HepG2 (cell line): ENCODE data around the gene GPRC5D. TPM values are rescaled to one million over a fixed set of nuclear protein-coding genes. Genes with fewer than 3 reads are reported as not detected.

Experiments
- ATAC-seq: fragments of 200-7000 bp; cut with Tn5 transposase; 3 replicates; pipeline ENCODE4 v1.9.1; 2020; ENCODE audit warnings: mild to moderate bottlenecking, moderate library complexity
- BruUV-seq: library from RNA; stranded (reverse); fragments of 400-500 nt; replicated peaks from 2 replicates; lab custom pipeline; 2021; lab: Mats Ljungman, UMichigan
- CTCF ChIA-PET: fragments of 300-600 bp; formaldehyde crosslinking; extraction: SDS; loops from one replicate; lab custom pipeline; 2021; ENCODE audit warnings: low total read pairs, inconsistent platforms, low intra/inter-chr PET ratio; lab: Yijun Ruan, JAX
- POLR2A ChIA-PET: fragments of 350-600 bp; sonication (Branson Sonifier 250); formaldehyde crosslinking; loops from one replicate; lab custom pipeline; 2020; ENCODE audit warnings: antibody characterized with exemption, inconsistent platforms; lab: Yijun Ruan, JAX
- DNase-seq: peaks from one replicate; pipeline ENCODE4 v3.0.0-alpha.2; 2015; ENCODE audit warnings: low spot score
- FAIRE-seq: peaks from 3 replicates; lab custom pipeline; 2011; peaks lifted over from hg19 to GRCh38; lab: Jason Lieb, UNC
- H2AFZ ChIP-seq: one replicate; pipeline ENCODE4 v1.6.1; 2011; ENCODE audit warnings: low read length, inconsistent platforms
- H3K27ac ChIP-seq: fragments of 300-600 bp; 3 replicates; pipeline ENCODE4 v1.8.0; 2011; ENCODE audit warnings: mixed run types, mild to moderate bottlenecking, mixed read lengths, low read length, inconsistent platforms; ENCODE audit not compliant: insufficient read depth; ENCODE audit errors: extremely low read length
- H3K27me3 ChIP-seq, 2 experiments: fragments of 200-600 bp in 1 of 2; 2 replicates in 1 of 2; 3 replicates in 1 of 2; pipeline versions ENCODE4 v1.6.0 to v1.8.0; 2011; ENCODE audit warnings: low read length in 2 of 2, mild to moderate bottlenecking in 2 of 2, moderate library complexity in 2 of 2, inconsistent platforms in 1 of 2; ENCODE audit not compliant: insufficient read depth in 2 of 2, control insufficient read depth in 1 of 2
- H3K36me3 ChIP-seq, 2 experiments: fragments of 200-600 bp in 1 of 2; replicated peaks in 1 of 2; 2 replicates in 1 of 2; 3 replicates in 1 of 2; pipeline versions ENCODE4 v1.5.1 to v1.8.0; 2011; ENCODE audit warnings: low read length in 2 of 2, inconsistent platforms in 1 of 2; ENCODE audit not compliant: insufficient read depth in 2 of 2, control insufficient read depth in 1 of 2
- H3K4me1 ChIP-seq: 2 replicates; pipeline ENCODE4 v1.5.1; 2012; ENCODE audit warnings: low read length, inconsistent platforms; ENCODE audit not compliant: insufficient read depth
- H3K4me2 ChIP-seq: 2 replicates; pipeline ENCODE4 v1.6.0; 2011; ENCODE audit warnings: low read depth, low read length, inconsistent platforms
- H3K4me3 ChIP-seq, 3 experiments: fragments of 200-600 bp in 1 of 3; sonication (generic), shearing (Covaris generic) in 1 of 3; replicated peaks in 1 of 3; 2 replicates each; pipeline ENCODE4 v1.5.1; 2011 to 2016; ENCODE audit warnings: low read length in 3 of 3, inconsistent platforms in 2 of 3, low read depth in 2 of 3, mild to moderate bottlenecking in 2 of 3, control low read depth in 1 of 3, mixed read lengths in 1 of 3; ENCODE audit not compliant: insufficient read depth in 1 of 3
- H3K79me2 ChIP-seq: one replicate; pipeline ENCODE4 v1.6.1; 2011; ENCODE audit warnings: low read length, inconsistent platforms; ENCODE audit not compliant: insufficient read depth
- H3K9ac ChIP-seq: 2 replicates; pipeline ENCODE4 v1.6.0; 2011; ENCODE audit warnings: mild to moderate bottlenecking, low read depth, low read length, inconsistent platforms; ENCODE audit not compliant: insufficient read depth
- H3K9me3 ChIP-seq: 2 replicates; pipeline ENCODE4 v1.5.1; 2012; ENCODE audit warnings: mild to moderate bottlenecking, low read length
- H4K20me1 ChIP-seq: 2 replicates; pipeline ENCODE4 v1.6.0; 2011; ENCODE audit warnings: inconsistent platforms, mild to moderate bottlenecking, low read length, moderate library complexity; ENCODE audit not compliant: insufficient read depth
- ELF4 ChIP-seq: sonication (generic); formaldehyde crosslinking; IDR thresholded peaks from 2 replicates; pipeline ENCODE4 v1.5.0; 2020; ENCODE audit warnings: missing genetic modification reagents, mild to moderate bottlenecking, moderate library complexity, borderline replicate concordance
- GZF1 ChIP-seq: sonication (generic); formaldehyde crosslinking; IDR thresholded peaks from 2 replicates; pipeline ENCODE4 v1.5.1; 2020; ENCODE audit warnings: mild to moderate bottlenecking, missing genetic modification reagents
- HNRNPLL ChIP-seq: fragments of 200-400 bp; formaldehyde crosslinking; IDR thresholded peaks from 2 replicates; pipeline ENCODE4 v1.6.1; 2017; ENCODE audit warnings: mild to moderate bottlenecking, low read depth, low read length; ENCODE audit not compliant: poor library complexity, severe bottlenecking
- KDM6A ChIP-seq: IDR thresholded peaks from 2 replicates; pipeline ENCODE4 v1.6.1; 2016; ENCODE audit warnings: low read depth
- MEIS1 ChIP-seq: sonication (generic); formaldehyde crosslinking; IDR thresholded peaks from 2 replicates; pipeline ENCODE4 v1.9.0; 2021; ENCODE audit warnings: mild to moderate bottlenecking, missing genetic modification reagents, moderate library complexity, borderline replicate concordance
- MIXL1 ChIP-seq: IDR thresholded peaks from 2 replicates; pipeline ENCODE4 v1.6.1; 2016
- MXI1 ChIP-seq: IDR thresholded peaks from 3 replicates; pipeline ENCODE4 v1.6.1; 2012; ENCODE audit warnings: low read depth, low read length, inconsistent platforms, borderline replicate concordance
- REXO4 ChIP-seq: sonication (generic); formaldehyde crosslinking; IDR thresholded peaks from 2 replicates; pipeline ENCODE4 v1.8.0; 2022; ENCODE audit warnings: missing genetic modification reagents, mild to moderate bottlenecking, borderline replicate concordance
- TCF7 ChIP-seq: sonication (generic); IDR thresholded peaks from 2 replicates; pipeline ENCODE4 v1.6.1; 2016; ENCODE audit warnings: antibody characterized with exemption, low read depth
- ZNF138 ChIP-seq: sonication (generic); formaldehyde crosslinking; IDR thresholded peaks from 2 replicates; pipeline ENCODE4 v1.5.0; 2020; ENCODE audit warnings: mild to moderate bottlenecking, low read depth, missing genetic modification reagents
- ZNF18 ChIP-seq: sonication (generic); formaldehyde crosslinking; IDR thresholded peaks from 2 replicates; pipeline ENCODE4 v1.8.0; 2022; ENCODE audit warnings: mild to moderate bottlenecking, missing genetic modification reagents; ENCODE audit not compliant: insufficient replicate concordance
- ZNF225 ChIP-seq: sonication (generic); formaldehyde crosslinking; IDR thresholded peaks from 2 replicates; pipeline ENCODE4 v1.4.0; 2020; ENCODE audit warnings: mild to moderate bottlenecking, missing genetic modification reagents
- WGBS: methylation state at CpG from one replicate; pipeline ENCODE4 v1.1.6; 2017; ENCODE audit warnings: low lambda C conversion rate; 5-methylcytosine and 5-hydroxymethylcytosine counted together
- in situ Hi-C: cut with HindIII; loops from 2 replicates; pipeline ENCODE4 v1.10.0; 2017; ENCODE audit warnings: low pct_unique_long_range_greater_than_20kb; ENCODE audit not compliant: extremely low pct_ligation_motif_present
- intact Hi-C: fragments of 100-400 bp; cut with micrococcal nuclease; formaldehyde crosslinking; loops from one replicate; pipeline ENCODE4 v1.10.0; 2022; ENCODE audit not compliant: unreplicated experiment
- polyA plus RNA-seq, 8 experiments: library from polyadenylated mRNA; depleted of rRNA in 3 of 8; stranded (reverse) in 7 of 8; unstranded in 1 of 8; fragments of >200 nt; fragmentation: Illumina TruSeq in 4 of 8; extraction: Trizol in 4 of 8; gene quantifications; 2 replicates each; pipeline versions ENCODE4 v1.2.1 to v1.2.3, GENCODE V29; 2011 to 2016; ENCODE audit warnings: low read depth in 4 of 8, missing spikeins in 1 of 8, mixed read lengths in 1 of 8; ENCODE audit not compliant: insufficient read depth in 1 of 8
- total RNA-seq, 5 experiments: library from RNA; depleted of rRNA; stranded (reverse); fragments of >200 nt; fragmentation: Illumina TruSeq; extraction: Trizol; gene quantifications; 2 replicates each; pipeline ENCODE4 v1.2.3, GENCODE V29; 2016; ENCODE audit warnings: low read depth in 1 of 5
- TF ChIP-seq, protein P1 (sequence below): sonication (generic); formaldehyde crosslinking; IDR thresholded peaks from 2 replicates; pipeline ENCODE4 v1.5.0; 2020; ENCODE audit warnings: missing genetic modification reagents
- TF ChIP-seq, protein P2 (sequence below): sonication (generic); IDR thresholded peaks from 2 replicates; pipeline ENCODE4 v1.6.1; 2016; ENCODE audit warnings: low read depth, borderline replicate concordance
- TF ChIP-seq, protein P3 (sequence below): sonication (generic); formaldehyde crosslinking; IDR thresholded peaks from 2 replicates; pipeline ENCODE4 v1.4.0; 2020; ENCODE audit warnings: missing genetic modification reagents, borderline replicate concordance

The GPRC5D gene
- total and polyA plus RNA-seq, 2 of the 13 experiments (the other 11 are each of a cell fraction or from before 2014, with no cell fraction given), result not detected

DNA sequence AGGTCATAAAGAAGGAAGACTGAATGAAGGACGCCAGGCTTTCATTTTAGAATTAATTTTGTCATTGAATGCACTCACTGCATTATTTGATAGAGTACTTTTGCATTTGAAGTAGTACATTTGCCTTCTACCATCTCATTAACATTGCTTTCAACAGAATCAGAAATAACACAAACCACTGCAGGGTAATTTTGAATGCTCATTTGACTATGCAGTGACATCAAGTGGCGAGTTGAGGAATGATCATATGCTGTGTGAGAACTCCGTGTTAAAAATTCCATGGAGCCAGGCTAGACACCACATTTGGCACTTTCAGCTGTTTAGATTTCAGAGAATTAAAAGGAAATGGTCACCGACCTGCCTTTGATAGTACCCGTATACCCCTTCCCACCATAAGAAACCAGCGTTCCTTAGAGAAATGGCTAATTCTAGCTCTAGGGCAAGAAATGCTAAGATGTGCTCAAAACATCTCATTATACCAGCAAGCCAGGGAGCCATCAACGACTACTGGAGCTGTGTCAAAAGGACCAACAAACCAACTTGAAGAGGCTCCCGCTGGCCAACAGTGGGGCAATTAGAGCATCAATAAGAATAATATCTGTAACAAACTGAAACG lies 31.6 kb upstream of the GPRC5D start (continued):
- TF ChIP-seq GZF1 (CRISPR knock-in tag), result no peak
- no peak for TF ChIP-seq MIXL1 (CRISPR knock-in tag)
- TF ChIP-seq ELF4 (CRISPR knock-in tag), result no peak
- TF ChIP-seq, protein P1, sequence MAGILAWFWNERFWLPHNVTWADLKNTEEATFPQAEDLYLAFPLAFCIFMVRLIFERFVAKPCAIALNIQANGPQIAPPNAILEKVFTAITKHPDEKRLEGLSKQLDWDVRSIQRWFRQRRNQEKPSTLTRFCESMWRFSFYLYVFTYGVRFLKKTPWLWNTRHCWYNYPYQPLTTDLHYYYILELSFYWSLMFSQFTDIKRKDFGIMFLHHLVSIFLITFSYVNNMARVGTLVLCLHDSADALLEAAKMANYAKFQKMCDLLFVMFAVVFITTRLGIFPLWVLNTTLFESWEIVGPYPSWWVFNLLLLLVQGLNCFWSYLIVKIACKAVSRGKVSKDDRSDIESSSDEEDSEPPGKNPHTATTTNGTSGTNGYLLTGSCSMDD (CRISPR knock-in tag), result no peak
- TF ChIP-seq MEIS1 (CRISPR knock-in tag), result no peak
- TF ChIP-seq ZNF138 (CRISPR knock-in tag), result no peak
- TF ChIP-seq ZNF225 (CRISPR knock-in tag), result no peak
- no peak for TF ChIP-seq HNRNPLL
- TF ChIP-seq ZNF18 (CRISPR knock-in tag), result no peak

- POLR2A ChIA-PET, result no interaction called here
- whole genome bisulfite sequencing, result 97% methylated on average over 2 of the region's 2 CpGs
- Histone ChIP-seq H3K4me1 (no peaks in the 10 kb centered on the region), H4K20me1 (no peaks in the 10 kb centered on the region), H3K4me3 (no peak overlapping the region), H3K4me2 (no peak overlapping the region), H3K36me3 (peaks cover 17 to 71% of the 10 kb centered on the region in 2 experiments), H3K79me2 (no peaks in the 10 kb centered on the region), H3K9me3 (no peaks in the 10 kb centered on the region), H3K27me3 (no peaks in the 10 kb centered on the region), H2AFZ (no peak overlapping the region), H3K9ac (no peak overlapping the region), H3K27ac (no peak overlapping the region)
- in situ Hi-C loops (loop anchor here (5.0 kb wide), 1 partner anchor 65 kb away; no protein-coding TSS in a partner anchor), intact Hi-C loops (loop anchor here (5.0 kb wide), 1 partner anchor 195 kb away; the partner anchor contains the start of gene APOLD1)
- ATAC-seq, result no peak
- FAIRE-seq, result no peak
- BruUV-seq, result no TSS peak
- DNase-seq, result no peak
- CTCF ChIA-PET, result no interaction called here
- TF ChIP-seq, protein P2, sequence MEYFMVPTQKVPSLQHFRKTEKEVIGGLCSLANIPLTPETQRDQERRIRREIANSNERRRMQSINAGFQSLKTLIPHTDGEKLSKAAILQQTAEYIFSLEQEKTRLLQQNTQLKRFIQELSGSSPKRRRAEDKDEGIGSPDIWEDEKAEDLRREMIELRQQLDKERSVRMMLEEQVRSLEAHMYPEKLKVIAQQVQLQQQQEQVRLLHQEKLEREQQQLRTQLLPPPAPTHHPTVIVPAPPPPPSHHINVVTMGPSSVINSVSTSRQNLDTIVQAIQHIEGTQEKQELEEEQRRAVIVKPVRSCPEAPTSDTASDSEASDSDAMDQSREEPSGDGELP, result no peak
- TF ChIP-seq MXI1 (no peak), TCF7 (no peak), KDM6A (no peak), REXO4 (CRISPR knock-in tag) (no peak)
- TF ChIP-seq, protein P3, sequence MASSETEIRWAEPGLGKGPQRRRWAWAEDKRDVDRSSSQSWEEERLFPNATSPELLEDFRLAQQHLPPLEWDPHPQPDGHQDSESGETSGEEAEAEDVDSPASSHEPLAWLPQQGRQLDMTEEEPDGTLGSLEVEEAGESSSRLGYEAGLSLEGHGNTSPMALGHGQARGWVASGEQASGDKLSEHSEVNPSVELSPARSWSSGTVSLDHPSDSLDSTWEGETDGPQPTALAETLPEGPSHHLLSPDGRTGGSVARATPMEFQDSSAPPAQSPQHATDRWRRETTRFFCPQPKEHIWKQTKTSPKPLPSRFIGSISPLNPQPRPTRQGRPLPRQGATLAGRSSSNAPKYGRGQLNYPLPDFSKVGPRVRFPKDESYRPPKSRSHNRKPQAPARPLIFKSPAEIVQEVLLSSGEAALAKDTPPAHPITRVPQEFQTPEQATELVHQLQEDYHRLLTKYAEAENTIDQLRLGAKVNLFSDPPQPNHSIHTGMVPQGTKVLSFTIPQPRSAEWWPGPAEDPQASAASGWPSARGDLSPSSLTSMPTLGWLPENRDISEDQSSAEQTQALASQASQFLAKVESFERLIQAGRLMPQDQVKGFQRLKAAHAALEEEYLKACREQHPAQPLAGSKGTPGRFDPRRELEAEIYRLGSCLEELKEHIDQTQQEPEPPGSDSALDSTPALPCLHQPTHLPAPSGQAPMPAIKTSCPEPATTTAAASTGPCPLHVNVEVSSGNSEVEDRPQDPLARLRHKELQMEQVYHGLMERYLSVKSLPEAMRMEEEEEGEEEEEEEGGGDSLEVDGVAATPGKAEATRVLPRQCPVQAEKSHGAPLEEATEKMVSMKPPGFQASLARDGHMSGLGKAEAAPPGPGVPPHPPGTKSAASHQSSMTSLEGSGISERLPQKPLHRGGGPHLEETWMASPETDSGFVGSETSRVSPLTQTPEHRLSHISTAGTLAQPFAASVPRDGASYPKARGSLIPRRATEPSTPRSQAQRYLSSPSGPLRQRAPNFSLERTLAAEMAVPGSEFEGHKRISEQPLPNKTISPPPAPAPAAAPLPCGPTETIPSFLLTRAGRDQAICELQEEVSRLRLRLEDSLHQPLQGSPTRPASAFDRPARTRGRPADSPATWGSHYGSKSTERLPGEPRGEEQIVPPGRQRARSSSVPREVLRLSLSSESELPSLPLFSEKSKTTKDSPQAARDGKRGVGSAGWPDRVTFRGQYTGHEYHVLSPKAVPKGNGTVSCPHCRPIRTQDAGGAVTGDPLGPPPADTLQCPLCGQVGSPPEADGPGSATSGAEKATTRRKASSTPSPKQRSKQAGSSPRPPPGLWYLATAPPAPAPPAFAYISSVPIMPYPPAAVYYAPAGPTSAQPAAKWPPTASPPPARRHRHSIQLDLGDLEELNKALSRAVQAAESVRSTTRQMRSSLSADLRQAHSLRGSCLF (CRISPR knock-in tag), result no peak
Observed at GRCh38 chr12:12982331-12982730, 30.4 kb upstream of the GPRC5D start.
